ENCODE measurements around the gene SCN3A.

The SCN3A gene

GRCh38 chr2:165203689-165204559 lies at the start of gene SCN3A:
Gene SCN3A, minus strand, starts transcription at chr2:165204050. Its CDS starts 27,656 bp downstream, at chr2:165176394.
- intact Hi-C loops (cut with DNase I) = no loop called here
- DNase-seq = peak in 32 of 42 donors; percentile 7 to 72 (median 44)

GRCh38 chr2:165253178-165253577 lies 49.3 kb upstream of the SCN3A start:
- DNase-seq = no peak
- intact Hi-C loops (cut with DNase I) = no loop called here

GRCh38 chr2:165251366-165251765 lies 47.5 kb upstream of the SCN3A start:
- intact Hi-C loops (cut with DNase I) = no loop called here

GRCh38 chr2:165248238-165248637 lies 44.4 kb upstream of the SCN3A start:
- no peak for DNase-seq
- intact Hi-C loops (cut with DNase I) = loop anchor here (5.0 kb wide), 1 partner anchor 44 kb away; no protein-coding TSS in a partner anchor

More at GRCh38 chr2:165251366-165251765, 47.5 kb upstream of the SCN3A start:
- no peak for DNase-seq

GRCh38 chr2:165245081-165245793 lies 41.4 kb upstream of the SCN3A start:
- DNase-seq = peak in 3 of 42 donors; percentile 22 to 33 (median 25)
- intact Hi-C loops (cut with DNase I) = loop anchor here (5.0 kb wide), 1 partner anchor 47 kb away; no protein-coding TSS in a partner anchor

- intact Hi-C loops (cut with DNase I) = no loop called here
- no peak for DNase-seq
These were observed 37.1 kb upstream of the SCN3A start for GRCh38 chr2:165240916-165241315.

- intact Hi-C loops (cut with DNase I) = no loop called here
These were observed 36.1 kb upstream of the SCN3A start for GRCh38 chr2:165239856-165240515.

GRCh38 chr2:165239230-165239629 lies 35.4 kb upstream of the SCN3A start, which contains the start of gene SCN2A:
Gene SCN2A, plus strand, starts transcription at chr2:165239414. Its CDS starts 56,410 bp downstream, at chr2:165295824.
- intact Hi-C loops (cut with DNase I) = no loop called here
- peak in 16 of 42 donors; percentile 16 to 70 (median 34) for DNase-seq

More at GRCh38 chr2:165239856-165240515, 36.1 kb upstream of the SCN3A start:
- peak in 1 of 42 donors; percentile 30 for DNase-seq

- intact Hi-C loops (cut with DNase I) = no loop called here
- DNase-seq = no peak
These were observed 34.4 kb upstream of the SCN3A start for GRCh38 chr2:165238295-165238694.

GRCh38 chr2:165237056-165237455 lies 33.2 kb upstream of the SCN3A start:
- DNase-seq = no peak
- intact Hi-C loops (cut with DNase I) = no loop called here

- intact Hi-C loops (cut with DNase I) = no loop called here
- peak in 9 of 42 donors; percentile 13 to 60 (median 25) for DNase-seq
These were observed 23.7 kb upstream of the SCN3A start for GRCh38 chr2:165227571-165227970.

GRCh38 chr2:165224941-165225340 lies 21.1 kb upstream of the SCN3A start:
- no peak for DNase-seq
- intact Hi-C loops (cut with DNase I) = no loop called here

- intact Hi-C loops (cut with DNase I) = no loop called here
These were observed 15.6 kb upstream of the SCN3A start for GRCh38 chr2:165219481-165219880.

GRCh38 chr2:165214093-165214492 lies 10.2 kb upstream of the SCN3A start:
- intact Hi-C loops (cut with DNase I) = no loop called here
- no peak for DNase-seq

More at GRCh38 chr2:165219481-165219880, 15.6 kb upstream of the SCN3A start:
- no peak for DNase-seq

GRCh38 chr2:165208094-165208493 lies 4.2 kb upstream of the SCN3A start:
- no peak for DNase-seq
- intact Hi-C loops (cut with DNase I) = no loop called here

- DNase-seq = no peak
- intact Hi-C loops (cut with DNase I) = no loop called here
These were observed 2.0 kb upstream of the SCN3A start for GRCh38 chr2:165205865-165206264.

- intact Hi-C loops (cut with DNase I) = no loop called here
- no peak for DNase-seq
These were observed 1.6 kb downstream of the SCN3A start for GRCh38 chr2:165202239-165202638.

- intact Hi-C loops (cut with DNase I) = no loop called here
- no peak for DNase-seq
These were observed 5.7 kb downstream of the SCN3A start for GRCh38 chr2:165198181-165198580.

GRCh38 chr2:165197346-165197745 lies 6.5 kb downstream of the SCN3A start:
- intact Hi-C loops (cut with DNase I) = no loop called here
- DNase-seq = no peak

All from head of caudate nucleus (tissue), 42 donors.